Neutrophil (primary cell): ENCODE data around the gene MAL.

Experiments used
- H3K27ac ChIP-seq: fragments of 200-600 bp; sonication (generic); 2 replicates; pipeline ENCODE4 v1.5.1; 2016; ENCODE audit warnings: mild to moderate bottlenecking, moderate library complexity
- H3K27me3 ChIP-seq: fragments of 200-600 bp; sonication (generic); 2 replicates; pipeline ENCODE4 v1.6.0; 2016; ENCODE audit warnings: mild to moderate bottlenecking
- H3K36me3 ChIP-seq: fragments of 200-600 bp; sonication (generic); 2 replicates; pipeline ENCODE4 v1.5.1; 2017
- H3K4me1 ChIP-seq, 2 experiments: fragments of 200-600 bp in 1 of 2; sonication (generic) in 1 of 2; 1 replicate in 1 of 2; 2 replicates in 1 of 2; pipeline versions ENCODE4 v1.5.1 to v1.6.1; 2013 to 2016; ENCODE audit warnings: low read depth in 1 of 2, low read length in 1 of 2, mild to moderate bottlenecking in 1 of 2, moderate library complexity in 1 of 2; ENCODE audit not compliant: control insufficient read depth in 1 of 2, insufficient read depth in 1 of 2
- H3K4me3 ChIP-seq, 2 experiments: fragments of 200-600 bp in 1 of 2; sonication (generic) in 1 of 2; 1 replicate in 1 of 2; 2 replicates in 1 of 2; pipeline ENCODE4 v1.5.1; 2013 to 2016; ENCODE audit warnings: low read depth in 1 of 2, low read length in 1 of 2, mild to moderate bottlenecking in 1 of 2, moderate library complexity in 1 of 2
- H3K9me3 ChIP-seq: fragments of 200-600 bp; sonication (generic); 2 replicates; pipeline ENCODE4 v1.5.1; 2016
- CTCF ChIP-seq: fragments of 200-600 bp; sonication (generic); IDR thresholded peaks from 2 replicates; pipeline ENCODE4 v1.5.1; 2016; ENCODE audit warnings: antibody characterized with exemption

Gene MAL

GRCh38 chr2:95039978-95040377 is 14.5 kb downstream of the MAL start:
- no peak overlapping the region for H3K4me3 ChIP-seq
- H3K36me3 ChIP-seq = no peaks in the 10 kb centered on the region
- H3K27ac ChIP-seq = no peak overlapping the region
- H3K27me3 ChIP-seq = peaks cover 25% of the 10 kb centered on the region
- no peaks in the 10 kb centered on the region for H3K9me3 ChIP-seq
- H3K4me1 ChIP-seq = no peaks in the 10 kb centered on the region
- no peak for TF ChIP-seq CTCF

- H3K4me1 ChIP-seq = no peaks in the 10 kb centered on the region
- no peaks in the 10 kb centered on the region for H3K9me3 ChIP-seq
Observed at GRCh38 chr2:95040426-95040825, 14.9 kb downstream of the MAL start.

GRCh38 chr2:95041060-95041823 is 15.7 kb downstream of the MAL start:
- Histone ChIP-seq H3K9me3 (no peaks in the 10 kb centered on the region), H3K4me3 (no peak overlapping the region), H3K4me1 (no peaks in the 10 kb centered on the region), H3K27me3 (peaks cover 25% of the 10 kb centered on the region), H3K36me3 (no peaks in the 10 kb centered on the region), H3K27ac (no peak overlapping the region)
- TF ChIP-seq CTCF = no peak

More at GRCh38 chr2:95040426-95040825, 14.9 kb downstream of the MAL start:
- Histone ChIP-seq H3K27ac (no peak overlapping the region), H3K36me3 (no peaks in the 10 kb centered on the region), H3K27me3 (peaks cover 25% of the 10 kb centered on the region), H3K4me3 (no peak overlapping the region)
- TF ChIP-seq CTCF = no peak

- Histone ChIP-seq H3K27ac (no peak overlapping the region), H3K36me3 (no peaks in the 10 kb centered on the region), H3K4me3 (no peak overlapping the region), H3K27me3 (peaks cover 25% of the 10 kb centered on the region), H3K9me3 (no peaks in the 10 kb centered on the region), H3K4me1 (no peaks in the 10 kb centered on the region)
- no peak for TF ChIP-seq CTCF
Observed at GRCh38 chr2:95041824-95042442, 16.4 kb downstream of the MAL start.

GRCh38 chr2:95042472-95043271 is 17.2 kb downstream of the MAL start:
- H3K4me1 ChIP-seq = no peaks in the 10 kb centered on the region
- no peak overlapping the region for H3K27ac ChIP-seq
- no peaks in the 10 kb centered on the region for H3K9me3 ChIP-seq
- H3K36me3 ChIP-seq = no peaks in the 10 kb centered on the region
- no peak for TF ChIP-seq CTCF
- H3K4me3 ChIP-seq = no peak overlapping the region
- peaks cover 25% of the 10 kb centered on the region for H3K27me3 ChIP-seq
